ENCODE data around the gene ADAMTS9.

The ADAMTS9 gene

DNA sequence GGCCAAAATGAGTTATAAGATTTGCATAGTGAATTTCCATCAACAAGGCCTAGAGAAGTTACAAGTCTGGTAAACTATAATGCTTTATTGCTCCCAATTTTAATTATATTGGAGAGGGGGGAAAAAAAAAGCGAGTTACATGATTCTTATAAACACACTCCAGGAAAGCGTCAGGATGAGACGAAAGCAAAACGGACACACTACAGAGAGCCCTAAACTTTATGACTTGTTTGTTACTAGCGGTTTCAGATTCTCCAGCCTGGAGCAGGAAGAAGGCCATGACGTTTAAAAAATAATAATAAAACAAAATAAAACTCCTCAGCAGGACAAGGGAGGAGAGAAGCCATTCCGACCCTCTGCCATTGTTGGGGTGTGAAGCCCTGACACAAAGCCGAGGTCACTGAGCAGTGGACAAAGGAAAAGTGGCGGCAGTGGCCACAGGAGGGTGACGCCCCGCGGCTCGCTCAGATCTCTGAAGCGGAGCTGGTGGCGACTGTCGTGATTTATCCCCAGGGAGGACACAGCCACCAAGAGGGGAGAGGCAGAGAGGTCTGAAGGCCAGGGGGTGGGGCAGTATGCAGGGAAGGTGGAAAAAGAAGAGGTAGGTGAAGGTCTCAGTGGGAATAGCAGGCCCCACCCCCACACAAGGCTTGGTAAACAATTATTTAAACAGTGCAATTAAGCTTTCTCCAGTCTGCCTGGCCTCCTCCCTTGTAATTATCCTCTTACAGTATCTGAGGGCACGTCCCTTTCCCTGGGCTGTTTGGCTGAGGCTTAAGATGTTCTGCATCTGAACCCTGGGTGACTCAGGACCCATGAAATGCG is 45.3 kb downstream of the ADAMTS9 start:
- no peaks in the 10 kb centered on the region for H3K27me3 ChIP-seq (ENCODE audit: insufficient read depth, low read length)
- no peaks in the 10 kb centered on the region for H3K36me3 ChIP-seq (ENCODE audit: insufficient read depth, low read length)
- peak overlapping the region; percentile 63 for H2AFZ ChIP-seq (ENCODE audit: low read depth, low read length)
- no peaks in the 10 kb centered on the region for H3K9me3 ChIP-seq (ENCODE audit: low read length)
- peak overlapping the region; percentile 17 for H3K4me3 ChIP-seq (ENCODE audit: low read length)
- peaks cover 17% of the 10 kb centered on the region for H3K4me1 ChIP-seq (ENCODE audit: insufficient read depth, low read length)

DNA sequence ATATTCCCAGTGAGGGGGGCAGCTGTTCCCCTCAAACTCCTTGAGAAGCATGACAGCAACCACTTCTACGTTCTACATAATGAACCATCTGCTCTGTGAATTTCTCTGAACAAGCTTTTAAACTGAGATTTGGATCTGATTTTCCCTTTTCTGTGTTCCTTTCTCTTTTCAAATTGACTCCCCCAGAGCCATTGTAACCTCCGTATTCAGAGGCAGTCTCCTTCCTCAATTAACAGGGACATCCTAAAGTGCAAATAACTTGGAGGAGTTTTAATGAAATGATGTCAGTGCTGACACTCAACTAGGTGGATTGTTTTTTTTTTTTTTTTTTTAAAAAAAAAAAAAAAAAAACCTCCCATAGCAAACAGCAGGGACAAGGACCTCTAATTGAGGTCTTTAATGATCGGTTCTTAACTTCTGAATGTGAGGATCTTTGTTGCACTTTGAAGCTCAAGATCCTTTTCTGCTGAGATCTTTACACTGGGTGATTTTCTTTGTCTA is 48.8 kb downstream of the ADAMTS9 start:
- Histone ChIP-seq H3K9me3 (ENCODE audit: low read length) (no peaks in the 10 kb centered on the region), H3K36me3 (ENCODE audit: insufficient read depth, low read length) (no peaks in the 10 kb centered on the region), H2AFZ (ENCODE audit: low read depth, low read length) (no peak overlapping the region), H3K4me3 (ENCODE audit: low read length) (no peak overlapping the region), H3K27me3 (ENCODE audit: insufficient read depth, low read length) (no peaks in the 10 kb centered on the region), H3K4me1 (ENCODE audit: insufficient read depth, low read length) (peaks cover 17% of the 10 kb centered on the region)

GRCh38 chr3:64638511-64638910 is 49.3 kb downstream of the ADAMTS9 start:
- Histone ChIP-seq H3K9me3 (ENCODE audit: low read length) (no peaks in the 10 kb centered on the region), H3K4me1 (ENCODE audit: insufficient read depth, low read length) (peaks cover 17% of the 10 kb centered on the region), H2AFZ (ENCODE audit: low read depth, low read length) (no peak overlapping the region), H3K4me3 (ENCODE audit: low read length) (no peak overlapping the region), H3K36me3 (ENCODE audit: insufficient read depth, low read length) (no peaks in the 10 kb centered on the region), H3K27me3 (ENCODE audit: insufficient read depth, low read length) (no peaks in the 10 kb centered on the region)

GRCh38 chr3:64634417-64634816 is 53.4 kb downstream of the ADAMTS9 start:
- Histone ChIP-seq H2AFZ (ENCODE audit: low read depth, low read length) (no peak overlapping the region), H3K9me3 (ENCODE audit: low read length) (no peaks in the 10 kb centered on the region), H3K27me3 (ENCODE audit: insufficient read depth, low read length) (no peaks in the 10 kb centered on the region), H3K4me3 (ENCODE audit: low read length) (no peak overlapping the region), H3K4me1 (ENCODE audit: insufficient read depth, low read length) (peaks cover 4% of the 10 kb centered on the region), H3K36me3 (ENCODE audit: insufficient read depth, low read length) (no peaks in the 10 kb centered on the region)

- Histone ChIP-seq H3K4me1 (ENCODE audit: insufficient read depth, low read length) (no peaks in the 10 kb centered on the region), H3K27me3 (ENCODE audit: insufficient read depth, low read length) (no peaks in the 10 kb centered on the region), H2AFZ (ENCODE audit: low read depth, low read length) (no peak overlapping the region), H3K9me3 (ENCODE audit: low read length) (no peaks in the 10 kb centered on the region), H3K36me3 (ENCODE audit: insufficient read depth, low read length) (no peaks in the 10 kb centered on the region), H3K4me3 (ENCODE audit: low read length) (no peak overlapping the region)
These were observed 55.8 kb downstream of the ADAMTS9 start for GRCh38 chr3:64631951-64632350.

DNA sequence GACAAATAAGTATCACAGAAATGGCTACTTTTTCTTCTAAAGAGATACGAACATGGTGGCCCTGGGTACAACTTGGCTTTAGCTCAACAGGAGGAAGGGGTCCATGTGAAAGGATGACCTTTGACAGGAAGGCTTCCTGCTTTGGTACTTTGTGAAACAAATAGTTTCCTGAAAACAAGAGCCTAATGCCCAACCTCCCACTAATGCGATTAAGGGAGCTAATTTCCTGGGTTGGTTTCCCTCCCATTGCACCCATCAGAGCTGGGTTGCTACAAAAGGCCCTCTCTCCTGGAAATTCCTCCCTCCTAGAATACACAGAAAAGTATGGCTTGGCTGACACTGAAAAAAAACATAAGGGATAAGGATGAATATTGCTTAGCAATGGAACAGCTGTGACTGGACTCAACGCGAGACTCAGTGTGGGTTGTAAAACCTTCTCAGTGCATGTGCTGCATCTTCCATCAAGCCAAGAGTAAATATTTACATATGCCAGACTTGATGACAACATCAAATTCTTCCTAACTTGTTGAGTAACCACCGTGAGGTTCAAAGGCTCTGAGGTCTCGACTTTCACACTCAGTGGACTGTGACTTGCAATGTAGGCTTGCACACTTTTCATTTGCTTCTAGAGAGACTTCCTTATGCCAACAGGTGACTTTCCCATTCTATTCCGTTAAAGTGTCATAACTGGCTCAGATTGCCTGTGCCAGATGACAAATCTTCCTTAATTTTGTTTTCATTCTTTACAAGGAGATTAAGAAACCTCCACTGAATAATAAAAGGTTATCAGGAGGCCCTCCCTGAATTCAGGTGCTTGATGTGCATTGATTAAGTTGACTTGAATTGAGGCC is 60.1 kb downstream of the ADAMTS9 start:
- no peaks in the 10 kb centered on the region for H3K36me3 ChIP-seq (ENCODE audit: insufficient read depth, low read length)
- H2AFZ ChIP-seq (ENCODE audit: low read depth, low read length), result no peak overlapping the region
- H3K4me3 ChIP-seq (ENCODE audit: low read length), result no peak overlapping the region
- no peaks in the 10 kb centered on the region for H3K27me3 ChIP-seq (ENCODE audit: insufficient read depth, low read length)
- no peaks in the 10 kb centered on the region for H3K4me1 ChIP-seq (ENCODE audit: insufficient read depth, low read length)
- H3K9me3 ChIP-seq (ENCODE audit: low read length), result no peaks in the 10 kb centered on the region

DNA sequence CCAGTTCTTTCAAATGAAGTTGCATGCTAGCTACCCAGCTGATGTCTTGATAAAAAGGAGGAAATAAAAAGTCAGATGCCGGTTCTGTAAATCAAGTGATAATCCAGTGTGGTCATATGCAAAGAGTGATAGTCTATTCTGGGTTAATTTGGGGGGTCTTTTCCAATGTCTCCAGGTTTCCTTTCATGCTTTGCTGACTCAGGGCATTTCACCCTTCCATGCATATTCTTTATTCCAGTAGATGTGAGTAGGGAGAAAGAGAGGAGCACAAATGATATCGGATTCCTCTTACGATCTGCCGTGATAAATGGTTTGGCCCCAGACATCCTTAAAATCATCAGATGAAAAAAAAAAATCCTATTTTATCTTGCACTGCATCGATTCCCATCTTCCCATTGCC is 60.8 kb downstream of the ADAMTS9 start:
- H2AFZ ChIP-seq (ENCODE audit: low read depth, low read length), result no peak overlapping the region
- H3K27me3 ChIP-seq (ENCODE audit: insufficient read depth, low read length), result no peaks in the 10 kb centered on the region
- no peaks in the 10 kb centered on the region for H3K9me3 ChIP-seq (ENCODE audit: low read length)
- H3K36me3 ChIP-seq (ENCODE audit: insufficient read depth, low read length), result no peaks in the 10 kb centered on the region
- no peak overlapping the region for H3K4me3 ChIP-seq (ENCODE audit: low read length)
- H3K4me1 ChIP-seq (ENCODE audit: insufficient read depth, low read length), result no peaks in the 10 kb centered on the region

- no peaks in the 10 kb centered on the region for H3K36me3 ChIP-seq (ENCODE audit: insufficient read depth, low read length)
- no peaks in the 10 kb centered on the region for H3K9me3 ChIP-seq (ENCODE audit: low read length)
- H2AFZ ChIP-seq (ENCODE audit: low read depth, low read length), result no peak overlapping the region
- no peaks in the 10 kb centered on the region for H3K4me1 ChIP-seq (ENCODE audit: insufficient read depth, low read length)
- no peak overlapping the region for H3K4me3 ChIP-seq (ENCODE audit: low read length)
- H3K27me3 ChIP-seq (ENCODE audit: insufficient read depth, low read length), result no peaks in the 10 kb centered on the region
These were observed 62.4 kb downstream of the ADAMTS9 start for GRCh38 chr3:64625381-64625780.

GRCh38 chr3:64623125-64623524 is 64.7 kb downstream of the ADAMTS9 start:
- Histone ChIP-seq H3K27me3 (ENCODE audit: insufficient read depth, low read length) (no peaks in the 10 kb centered on the region), H3K9me3 (ENCODE audit: low read length) (no peaks in the 10 kb centered on the region), H2AFZ (ENCODE audit: low read depth, low read length) (no peak overlapping the region), H3K4me1 (ENCODE audit: insufficient read depth, low read length) (no peaks in the 10 kb centered on the region), H3K4me3 (ENCODE audit: low read length) (no peak overlapping the region), H3K36me3 (ENCODE audit: insufficient read depth, low read length) (no peaks in the 10 kb centered on the region)

GRCh38 chr3:64621726-64622395 is 65.9 kb downstream of the ADAMTS9 start:
- H3K36me3 ChIP-seq (ENCODE audit: insufficient read depth, low read length), result no peaks in the 10 kb centered on the region
- H2AFZ ChIP-seq (ENCODE audit: low read depth, low read length), result no peak overlapping the region
- H3K4me1 ChIP-seq (ENCODE audit: insufficient read depth, low read length), result no peaks in the 10 kb centered on the region
- no peaks in the 10 kb centered on the region for H3K9me3 ChIP-seq (ENCODE audit: low read length)
- H3K27me3 ChIP-seq (ENCODE audit: insufficient read depth, low read length), result no peaks in the 10 kb centered on the region
- no peak overlapping the region for H3K4me3 ChIP-seq (ENCODE audit: low read length)

GRCh38 chr3:64621275-64621674 is 66.5 kb downstream of the ADAMTS9 start:
- no peak overlapping the region for H2AFZ ChIP-seq (ENCODE audit: low read depth, low read length)
- no peaks in the 10 kb centered on the region for H3K9me3 ChIP-seq (ENCODE audit: low read length)
- no peaks in the 10 kb centered on the region for H3K27me3 ChIP-seq (ENCODE audit: insufficient read depth, low read length)
- H3K4me1 ChIP-seq (ENCODE audit: insufficient read depth, low read length), result no peaks in the 10 kb centered on the region
- H3K4me3 ChIP-seq (ENCODE audit: low read length), result no peak overlapping the region
- no peaks in the 10 kb centered on the region for H3K36me3 ChIP-seq (ENCODE audit: insufficient read depth, low read length)

GRCh38 chr3:64620020-64620419 is 67.8 kb downstream of the ADAMTS9 start:
- no peaks in the 10 kb centered on the region for H3K4me1 ChIP-seq (ENCODE audit: insufficient read depth, low read length)
- no peak overlapping the region for H2AFZ ChIP-seq (ENCODE audit: low read depth, low read length)
- H3K36me3 ChIP-seq (ENCODE audit: insufficient read depth, low read length), result no peaks in the 10 kb centered on the region
- no peaks in the 10 kb centered on the region for H3K9me3 ChIP-seq (ENCODE audit: low read length)
- no peak overlapping the region for H3K4me3 ChIP-seq (ENCODE audit: low read length)
- H3K27me3 ChIP-seq (ENCODE audit: insufficient read depth, low read length), result no peaks in the 10 kb centered on the region

DNA sequence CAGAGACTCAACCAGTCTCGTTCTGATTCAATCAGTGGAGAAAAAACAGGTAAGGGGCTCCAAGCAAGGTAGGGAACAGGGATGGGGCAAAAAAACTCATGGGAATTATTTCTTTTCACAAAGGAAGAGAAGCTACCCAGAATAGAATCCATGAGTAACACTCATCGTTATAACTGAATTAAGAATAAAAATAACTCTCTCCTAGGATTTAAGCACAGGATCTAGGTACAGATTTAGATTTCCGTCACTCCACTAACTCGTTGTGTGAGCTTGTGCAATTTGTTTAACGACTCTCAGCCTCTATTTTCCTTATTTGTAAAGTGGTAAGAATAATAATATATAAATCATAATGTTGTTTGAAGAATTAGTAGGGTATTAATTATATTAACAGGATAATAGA is 68.6 kb downstream of the ADAMTS9 start:
- Histone ChIP-seq H2AFZ (ENCODE audit: low read depth, low read length) (no peak overlapping the region), H3K9me3 (ENCODE audit: low read length) (no peaks in the 10 kb centered on the region), H3K27me3 (ENCODE audit: insufficient read depth, low read length) (no peaks in the 10 kb centered on the region), H3K4me1 (ENCODE audit: insufficient read depth, low read length) (no peaks in the 10 kb centered on the region), H3K4me3 (ENCODE audit: low read length) (no peak overlapping the region), H3K36me3 (ENCODE audit: insufficient read depth, low read length) (no peaks in the 10 kb centered on the region)
